ENCODE results near the gene UBE2Q1.

- TF ChIP-seq CTCF (IDR thresholded peaks at IDR 0.05; ENCODE audit: low read depth, low read length) (no peak), EZH2phosphoT487 (IDR thresholded peaks at IDR 0.05; ENCODE audit: low read depth) (no peak)
Measured at GRCh38 chr1:154553056-154554030, 5.1 kb downstream of the UBE2Q1 start.

Measured in OCI-LY3 (cell line).